GM12801 (cell line): ENCODE measurements around the gene BRS3.

Experiments
- TF ChIP-seq, protein P1 (sequence below): IDR thresholded peaks from one replicate; pipeline ENCODE4 v1.5.1; 2011; ENCODE audit warnings: control low read depth; ENCODE audit not compliant: insufficient read length; ENCODE audit errors: extremely low read depth

Gene BRS3

DNA sequence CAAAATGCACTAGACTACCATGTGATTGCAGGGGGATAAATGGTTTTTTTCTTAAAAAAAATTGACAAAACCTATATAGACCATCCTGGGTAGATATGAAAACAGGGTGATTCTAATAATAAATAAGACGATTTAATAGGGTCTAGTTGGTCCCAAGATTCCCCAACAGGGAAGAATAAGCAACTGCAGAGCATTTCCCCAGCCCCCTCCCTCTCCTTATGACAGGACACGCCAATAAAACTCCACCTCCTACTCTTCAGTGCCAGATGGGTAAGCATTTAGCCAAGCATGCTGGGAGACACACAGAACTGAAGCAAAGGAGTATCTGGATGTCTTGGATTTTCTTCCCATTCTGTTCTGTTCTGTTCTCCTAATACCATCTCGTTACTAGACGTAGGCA lies at the start of gene BRS3:
BRS3 (plus strand) TSS at position 301 of the 400 bp plus-strand sequence. CDS start 168 bp downstream, outside the sequence.
- TF ChIP-seq, protein P1, sequence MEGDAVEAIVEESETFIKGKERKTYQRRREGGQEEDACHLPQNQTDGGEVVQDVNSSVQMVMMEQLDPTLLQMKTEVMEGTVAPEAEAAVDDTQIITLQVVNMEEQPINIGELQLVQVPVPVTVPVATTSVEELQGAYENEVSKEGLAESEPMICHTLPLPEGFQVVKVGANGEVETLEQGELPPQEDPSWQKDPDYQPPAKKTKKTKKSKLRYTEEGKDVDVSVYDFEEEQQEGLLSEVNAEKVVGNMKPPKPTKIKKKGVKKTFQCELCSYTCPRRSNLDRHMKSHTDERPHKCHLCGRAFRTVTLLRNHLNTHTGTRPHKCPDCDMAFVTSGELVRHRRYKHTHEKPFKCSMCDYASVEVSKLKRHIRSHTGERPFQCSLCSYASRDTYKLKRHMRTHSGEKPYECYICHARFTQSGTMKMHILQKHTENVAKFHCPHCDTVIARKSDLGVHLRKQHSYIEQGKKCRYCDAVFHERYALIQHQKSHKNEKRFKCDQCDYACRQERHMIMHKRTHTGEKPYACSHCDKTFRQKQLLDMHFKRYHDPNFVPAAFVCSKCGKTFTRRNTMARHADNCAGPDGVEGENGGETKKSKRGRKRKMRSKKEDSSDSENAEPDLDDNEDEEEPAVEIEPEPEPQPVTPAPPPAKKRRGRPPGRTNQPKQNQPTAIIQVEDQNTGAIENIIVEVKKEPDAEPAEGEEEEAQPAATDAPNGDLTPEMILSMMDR, result no peak

DNA sequence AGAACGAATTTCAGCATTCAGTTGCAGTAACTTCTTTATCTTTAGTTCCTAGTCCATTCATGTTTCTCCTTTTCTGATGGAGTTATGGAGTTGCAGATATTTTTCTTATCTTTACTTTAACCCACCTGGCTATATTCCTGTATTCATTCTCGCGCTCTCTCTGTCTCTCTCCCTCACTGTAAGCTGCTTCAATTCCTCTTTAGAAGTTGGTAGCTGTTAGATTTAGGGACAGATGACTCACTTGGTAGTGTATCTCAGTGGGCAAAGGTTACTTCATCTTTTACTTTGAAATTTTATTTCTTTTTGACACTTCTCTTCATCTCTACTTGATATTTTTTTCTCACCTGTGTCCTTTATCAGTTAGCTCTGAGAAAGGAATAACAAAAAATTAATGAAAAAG lies 49.6 kb upstream of the BRS3 start:
- TF ChIP-seq, protein P1, result no peak

GRCh38 chrX:136446208-136446607 lies 41.5 kb upstream of the BRS3 start:
- TF ChIP-seq, protein P1, result no peak

DNA sequence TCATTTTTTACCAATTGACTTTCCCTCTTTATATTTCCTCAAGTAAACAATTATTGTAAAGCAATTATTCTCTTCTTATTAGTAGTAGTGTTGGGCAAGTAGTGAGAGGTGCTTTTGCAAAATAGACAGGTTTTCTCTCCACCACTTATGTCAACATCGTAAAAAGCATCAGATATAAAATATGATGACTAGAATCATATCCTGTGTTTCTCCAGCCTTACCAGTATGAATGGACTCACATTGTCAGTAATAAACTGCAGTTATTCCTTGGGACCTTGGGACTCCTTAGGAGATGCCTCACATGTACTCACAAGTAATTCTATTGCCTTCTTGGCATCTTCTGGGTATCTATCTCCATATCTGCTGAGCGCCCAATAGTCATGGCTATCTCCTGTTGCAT lies 40.4 kb upstream of the BRS3 start:
- TF ChIP-seq, protein P1, result no peak

DNA sequence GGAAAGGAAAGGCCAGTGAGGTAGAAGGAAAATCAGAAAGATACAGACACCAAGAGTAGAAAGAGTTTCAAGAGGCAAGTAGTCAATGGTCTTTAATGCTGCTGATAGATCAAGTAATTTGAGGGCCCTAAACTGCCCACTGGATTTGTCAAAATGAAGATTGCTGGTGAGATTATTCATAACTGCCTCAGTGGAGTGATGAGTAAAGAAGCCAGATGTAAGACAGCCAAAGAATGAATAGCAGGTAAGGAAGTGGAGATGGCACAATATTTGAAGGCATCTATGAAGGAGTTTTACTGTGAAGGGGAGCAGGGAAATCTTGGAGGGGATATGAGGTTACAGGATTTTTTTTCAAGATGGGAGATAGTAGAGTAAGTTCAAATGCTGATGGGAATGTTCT lies 39.8 kb upstream of the BRS3 start:
- TF ChIP-seq, protein P1, result no peak

DNA sequence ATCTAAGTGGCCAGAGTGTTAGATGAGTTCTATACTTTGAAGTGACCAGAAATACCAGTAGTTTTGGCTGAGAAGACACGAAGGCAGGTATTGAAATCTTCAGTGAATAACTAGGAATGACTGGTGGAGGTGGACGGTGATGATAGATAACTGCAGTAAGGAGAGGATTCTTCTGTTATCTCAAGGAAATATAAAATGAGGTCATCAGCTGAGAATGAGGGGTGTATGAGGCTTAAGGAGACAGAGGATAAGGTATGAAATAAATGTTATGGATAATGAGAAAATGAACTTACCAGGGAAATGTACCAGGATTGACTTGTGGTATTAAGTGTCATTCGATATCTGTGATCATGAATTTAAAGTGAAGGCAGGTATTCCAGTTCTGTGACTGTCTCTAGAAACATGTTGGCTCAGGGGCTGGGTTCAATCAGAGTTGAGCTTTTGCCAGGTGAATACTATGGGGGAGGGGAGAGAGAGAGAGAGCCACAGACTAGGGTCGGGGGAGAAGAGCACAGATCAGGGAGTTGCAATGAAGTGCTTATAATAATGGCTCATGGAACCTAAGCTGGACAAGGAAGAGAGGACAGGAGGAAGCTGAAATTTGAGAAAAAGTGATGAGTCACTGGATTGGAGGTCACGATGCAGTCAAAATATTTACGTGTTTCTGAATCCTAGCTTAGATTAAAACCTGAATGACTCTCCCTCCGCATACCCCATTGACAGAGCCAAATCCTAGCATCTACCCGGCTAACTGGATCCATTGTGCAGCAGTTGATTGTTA lies 37.5 kb upstream of the BRS3 start:
- TF ChIP-seq, protein P1, result no peak

- TF ChIP-seq, protein P1, result no peak
Observed at GRCh38 chrX:136452614-136453013, 35.1 kb upstream of the BRS3 start.
